Measurements from ENCODE around the gene LRPAP1.
"Not testable (repeated sequence)": the region's sequence is repeated elsewhere in the genome, so short reads cannot be mapped to it uniquely, and the experiment has no call there.

GRCh38 chr4:3576533-3577207 is 44.4 kb upstream of the LRPAP1 start:
- not testable (repeated sequence) for TF ChIP-seq CTCF (IDR thresholded peaks at IDR 0.05 in 2 of 3, conservative IDR thresholded peaks at IDR 0.05 in 1 of 3; ENCODE audit: control insufficient read depth in 2 of 3, extremely low read depth in 1 of 3, insufficient read depth in 1 of 3, low read depth in 3 of 3, low read length in 3 of 3); EZH2 (IDR thresholded peaks at IDR 0.05; ENCODE audit: borderline replicate concordance, control insufficient read depth, low read depth, low read length)
- TF ChIP-seq, protein P1, sequence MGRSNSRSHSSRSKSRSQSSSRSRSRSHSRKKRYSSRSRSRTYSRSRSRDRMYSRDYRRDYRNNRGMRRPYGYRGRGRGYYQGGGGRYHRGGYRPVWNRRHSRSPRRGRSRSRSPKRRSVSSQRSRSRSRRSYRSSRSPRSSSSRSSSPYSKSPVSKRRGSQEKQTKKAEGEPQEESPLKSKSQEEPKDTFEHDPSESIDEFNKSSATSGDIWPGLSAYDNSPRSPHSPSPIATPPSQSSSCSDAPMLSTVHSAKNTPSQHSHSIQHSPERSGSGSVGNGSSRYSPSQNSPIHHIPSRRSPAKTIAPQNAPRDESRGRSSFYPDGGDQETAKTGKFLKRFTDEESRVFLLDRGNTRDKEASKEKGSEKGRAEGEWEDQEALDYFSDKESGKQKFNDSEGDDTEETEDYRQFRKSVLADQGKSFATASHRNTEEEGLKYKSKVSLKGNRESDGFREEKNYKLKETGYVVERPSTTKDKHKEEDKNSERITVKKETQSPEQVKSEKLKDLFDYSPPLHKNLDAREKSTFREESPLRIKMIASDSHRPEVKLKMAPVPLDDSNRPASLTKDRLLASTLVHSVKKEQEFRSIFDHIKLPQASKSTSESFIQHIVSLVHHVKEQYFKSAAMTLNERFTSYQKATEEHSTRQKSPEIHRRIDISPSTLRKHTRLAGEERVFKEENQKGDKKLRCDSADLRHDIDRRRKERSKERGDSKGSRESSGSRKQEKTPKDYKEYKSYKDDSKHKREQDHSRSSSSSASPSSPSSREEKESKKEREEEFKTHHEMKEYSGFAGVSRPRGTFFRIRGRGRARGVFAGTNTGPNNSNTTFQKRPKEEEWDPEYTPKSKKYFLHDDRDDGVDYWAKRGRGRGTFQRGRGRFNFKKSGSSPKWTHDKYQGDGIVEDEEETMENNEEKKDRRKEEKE (IDR thresholded peaks at IDR 0.05): not testable (repeated sequence)

Data from GM12878 (cell line).